K562 (cell line): ENCODE results near the gene GON4L. TPM values are rescaled to one million over a fixed set of nuclear protein-coding genes. Genes with fewer than 3 reads are reported as not detected.

ENCODE experiments used
- ATAC-seq: fragments of 200-7000 bp; cut with Tn5 transposase; 3 replicates; pipeline ENCODE4 v1.9.1; 2020; ENCODE audit warnings: moderate library complexity
- BruUV-seq: library from RNA; stranded (reverse); fragments of 400-500 nt; replicated peaks from 2 replicates; lab custom pipeline; 2021; lab: Mats Ljungman, UMichigan
- CTCF ChIA-PET: fragments of 300-600 bp; formaldehyde crosslinking; extraction: SDS; loops from one replicate; lab custom pipeline; 2021; ENCODE audit warnings: low intra/inter-chr PET ratio; lab: Yijun Ruan, JAX
- POLR2A ChIA-PET: fragments of 300-600, 350-650 bp; sonication (Branson Sonifier 250); formaldehyde crosslinking; extraction: SDS; loops from one replicate; lab custom pipeline; 2021; ENCODE audit warnings: antibody characterized with exemption, inconsistent platforms; lab: Yijun Ruan, JAX
- DNase-seq, 4 experiments: peaks; one replicate each; pipeline versions ENCODE4 v3.0.0 to v3.0.0-alpha.2; 2011 to 2018; ENCODE audit warnings: low spot score in 3 of 4, mixed read lengths in 3 of 4; ENCODE audit errors: extremely low read depth in 1 of 4
- FAIRE-seq: peaks from 2 replicates; lab custom pipeline; 2011; peaks lifted over from hg19 to GRCh38; lab: Jason Lieb, UNC
- H2AFZ ChIP-seq: 2 replicates; pipeline ENCODE4 v1.6.0; 2011; ENCODE audit warnings: low read depth, low read length, control low read depth, inconsistent platforms
- H3K27ac ChIP-seq: fragments of 200-600 bp; 3 replicates; pipeline ENCODE4 v1.8.0; 2011; ENCODE audit warnings: low read depth, mild to moderate bottlenecking, control low read depth, inconsistent platforms, low read length, moderate library complexity, mixed read lengths; ENCODE audit errors: extremely low read depth
- H3K27me3 ChIP-seq, 2 experiments: fragments of 300-600 bp in 1 of 2; 2 replicates in 1 of 2; 3 replicates in 1 of 2; pipeline versions ENCODE4 v1.6.0 to v1.8.0; 2011; ENCODE audit warnings: inconsistent platforms in 2 of 2, low read length in 2 of 2, mild to moderate bottlenecking in 1 of 2, mixed read lengths in 1 of 2, moderate library complexity in 1 of 2; ENCODE audit not compliant: control insufficient read depth in 2 of 2, insufficient read depth in 2 of 2
- H3K36me3 ChIP-seq: fragments of 300-600 bp; 3 replicates; pipeline ENCODE4 v1.8.0; 2011; ENCODE audit warnings: mild to moderate bottlenecking, low read length, inconsistent platforms; ENCODE audit not compliant: control insufficient read depth, insufficient read depth
- H3K4me1 ChIP-seq, 2 experiments: fragments of 200-600 bp in 1 of 2; replicated peaks in 1 of 2; 2 replicates in 1 of 2; 3 replicates in 1 of 2; pipeline versions ENCODE4 v1.5.1 to v1.8.0; 2011; ENCODE audit warnings: inconsistent platforms in 2 of 2, low read length in 2 of 2, mild to moderate bottlenecking in 1 of 2, mixed read lengths in 1 of 2, moderate library complexity in 1 of 2; ENCODE audit not compliant: control insufficient read depth in 2 of 2, insufficient read depth in 2 of 2
- H3K4me2 ChIP-seq: 2 replicates; pipeline ENCODE4 v1.6.1; 2011; ENCODE audit warnings: low read length, control low read depth, inconsistent platforms, mixed read lengths; ENCODE audit not compliant: insufficient read depth
- H3K4me3 ChIP-seq: fragments of 200-600 bp; sonication (generic), shearing (Covaris generic); 2 replicates; pipeline ENCODE4 v1.5.1; 2016; ENCODE audit warnings: control low read depth, inconsistent platforms
- H3K79me2 ChIP-seq: fragments of 200-600 bp; 3 replicates; pipeline ENCODE4 v1.8.0; 2011; ENCODE audit warnings: low read length, inconsistent platforms; ENCODE audit not compliant: control insufficient read depth, insufficient read depth
- H3K9ac ChIP-seq, 2 experiments: 2 replicates each; pipeline versions ENCODE4 v1.6.0 to v1.6.1; 2011; ENCODE audit warnings: low read depth in 2 of 2, low read length in 2 of 2, control low read depth in 1 of 2, inconsistent platforms in 1 of 2, mild to moderate bottlenecking in 1 of 2, mixed read lengths in 1 of 2; ENCODE audit not compliant: insufficient read depth in 1 of 2
- H3K9me1 ChIP-seq: one replicate; pipeline ENCODE4 v1.6.0; 2011; ENCODE audit warnings: inconsistent platforms, mild to moderate bottlenecking, low read length, moderate library complexity; ENCODE audit not compliant: control insufficient read depth, insufficient read depth
- H3K9me3 ChIP-seq: replicated peaks from 2 replicates; pipeline ENCODE4 v1.5.1; 2011; ENCODE audit warnings: low read depth, low read length, inconsistent platforms; ENCODE audit not compliant: control insufficient read depth, insufficient read depth
- H4K20me1 ChIP-seq: replicated peaks from 2 replicates; pipeline ENCODE4 v1.6.1; 2011; ENCODE audit warnings: low read length, inconsistent platforms, mixed read lengths; ENCODE audit not compliant: control insufficient read depth, insufficient read depth
- SIX5 ChIP-seq, 2 experiments: IDR thresholded peaks; 2 replicates each; pipeline ENCODE4 v1.6.1; 2011; ENCODE audit warnings: low read length in 2 of 2, borderline replicate concordance in 1 of 2, low read depth in 1 of 2, mild to moderate bottlenecking in 1 of 2, moderate library complexity in 1 of 2; ENCODE audit not compliant: insufficient read depth in 1 of 2
- WGBS: fragments of 100-300 bp; shearing (Covaris generic); methylation state at CpG from one replicate; pipeline ENCODE4 v1.1.6; 2016; ENCODE audit warnings: low coverage, mixed read lengths; ENCODE audit not compliant: insufficient coverage; ENCODE audit errors: missing lambda C conversion rate; 5-methylcytosine and 5-hydroxymethylcytosine counted together
- in situ Hi-C: fragments of 300-500 bp; cut with MboI; formaldehyde crosslinking; loops from 4 replicates; pipeline ENCODE4 v1.15.0; 2018; ENCODE audit warnings: inconsistent platforms, mixed read lengths
- intact Hi-C: fragments of 100-400 bp; cut with micrococcal nuclease; formaldehyde crosslinking; loops from 2 replicates; pipeline ENCODE4 v1.14.2; 2022
- polyA plus RNA-seq, 8 experiments: library from polyadenylated mRNA; depleted of rRNA in 4 of 8; stranded (reverse) in 5 of 8; unstranded in 3 of 8; fragments of >200 nt; fragmentation: Nextera tagmentation in 2 of 8; fragmentation: Illumina TruSeq in 1 of 8; extraction: Ambion mirVana in 2 of 8; extraction: Trizol in 1 of 8; gene quantifications; 2 replicates each; pipeline versions ENCODE4 v1.2.1 to v1.2.3, GENCODE V29; 2011 to 2014; ENCODE audit warnings: inconsistent platforms in 1 of 8, missing spikeins in 1 of 8
- total RNA-seq, 7 experiments: library from RNA; depleted of rRNA in 6 of 7; stranded (reverse); fragments of >200 nt in 6 of 7; fragmentation: Illumina TruSeq in 2 of 7; extraction: Trizol in 2 of 7; gene quantifications; 2 replicates each; pipeline versions ENCODE4 v1.2.1 to v1.2.3, GENCODE V29; 2011 to 2021; ENCODE audit warnings: low replicate concordance in 1 of 7
- TF ChIP-seq, protein P1 (sequence below), 2 experiments: fragments of 450-650 bp; IDR thresholded peaks; 2 replicates each; pipeline ENCODE4 v1.6.1; 2018; ENCODE audit warnings: mild to moderate bottlenecking in 2 of 2, low read depth in 1 of 2; ENCODE audit not compliant: partially characterized antibody in 2 of 2
- TF ChIP-seq, protein P2 (sequence below): IDR thresholded peaks from 2 replicates; pipeline ENCODE4 v1.6.1; 2011; ENCODE audit warnings: borderline replicate concordance, low read depth, mild to moderate bottlenecking, moderate library complexity, low read length; ENCODE audit not compliant: insufficient read depth, poor library complexity, severe bottlenecking

Gene GON4L
- total and polyA plus RNA-seq, 9 of the 15 experiments (the other 6 are each of a cell fraction or from before 2014, with no cell fraction given) = 20.2 to 47.4 (median 33.6) TPM

DNA sequence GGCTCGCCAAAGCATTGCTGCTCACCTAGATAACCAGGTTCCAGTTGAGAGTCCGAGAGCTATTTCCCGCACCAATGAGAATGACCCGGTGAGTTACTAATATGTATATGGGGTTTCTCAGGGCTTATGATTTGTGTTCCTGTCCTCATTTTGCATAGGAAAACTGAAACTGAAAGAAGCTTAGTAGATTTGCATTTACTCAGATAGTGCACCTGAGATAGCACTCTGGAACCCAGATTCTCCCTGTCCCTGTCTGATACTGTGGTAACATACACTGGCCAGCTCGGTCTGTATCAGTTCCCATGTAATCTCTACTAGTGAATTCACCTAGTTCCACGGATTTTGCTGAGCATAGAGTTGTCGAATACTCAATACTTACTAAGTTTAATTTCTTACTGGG lies 140.0 kb downstream of the GON4L start:
- intact Hi-C loops = no loop called here
- CTCF ChIA-PET = no interaction called here
- H2AFZ ChIP-seq = no peak overlapping the region
- BruUV-seq = no TSS peak
- DNase-seq (no peak), FAIRE-seq (no peak), ATAC-seq (no peak)
- TF ChIP-seq, protein P1, sequence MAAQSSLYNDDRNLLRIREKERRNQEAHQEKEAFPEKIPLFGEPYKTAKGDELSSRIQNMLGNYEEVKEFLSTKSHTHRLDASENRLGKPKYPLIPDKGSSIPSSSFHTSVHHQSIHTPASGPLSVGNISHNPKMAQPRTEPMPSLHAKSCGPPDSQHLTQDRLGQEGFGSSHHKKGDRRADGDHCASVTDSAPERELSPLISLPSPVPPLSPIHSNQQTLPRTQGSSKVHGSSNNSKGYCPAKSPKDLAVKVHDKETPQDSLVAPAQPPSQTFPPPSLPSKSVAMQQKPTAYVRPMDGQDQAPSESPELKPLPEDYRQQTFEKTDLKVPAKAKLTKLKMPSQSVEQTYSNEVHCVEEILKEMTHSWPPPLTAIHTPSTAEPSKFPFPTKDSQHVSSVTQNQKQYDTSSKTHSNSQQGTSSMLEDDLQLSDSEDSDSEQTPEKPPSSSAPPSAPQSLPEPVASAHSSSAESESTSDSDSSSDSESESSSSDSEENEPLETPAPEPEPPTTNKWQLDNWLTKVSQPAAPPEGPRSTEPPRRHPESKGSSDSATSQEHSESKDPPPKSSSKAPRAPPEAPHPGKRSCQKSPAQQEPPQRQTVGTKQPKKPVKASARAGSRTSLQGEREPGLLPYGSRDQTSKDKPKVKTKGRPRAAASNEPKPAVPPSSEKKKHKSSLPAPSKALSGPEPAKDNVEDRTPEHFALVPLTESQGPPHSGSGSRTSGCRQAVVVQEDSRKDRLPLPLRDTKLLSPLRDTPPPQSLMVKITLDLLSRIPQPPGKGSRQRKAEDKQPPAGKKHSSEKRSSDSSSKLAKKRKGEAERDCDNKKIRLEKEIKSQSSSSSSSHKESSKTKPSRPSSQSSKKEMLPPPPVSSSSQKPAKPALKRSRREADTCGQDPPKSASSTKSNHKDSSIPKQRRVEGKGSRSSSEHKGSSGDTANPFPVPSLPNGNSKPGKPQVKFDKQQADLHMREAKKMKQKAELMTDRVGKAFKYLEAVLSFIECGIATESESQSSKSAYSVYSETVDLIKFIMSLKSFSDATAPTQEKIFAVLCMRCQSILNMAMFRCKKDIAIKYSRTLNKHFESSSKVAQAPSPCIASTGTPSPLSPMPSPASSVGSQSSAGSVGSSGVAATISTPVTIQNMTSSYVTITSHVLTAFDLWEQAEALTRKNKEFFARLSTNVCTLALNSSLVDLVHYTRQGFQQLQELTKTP (IDR thresholded peaks at IDR 0.05; ENCODE audit: low read depth in 1 of 2, partially characterized antibody in 2 of 2) = no peak
- TF ChIP-seq SIX5 (IDR thresholded peaks at IDR 0.05; ENCODE audit: borderline replicate concordance in 1 of 2, insufficient read depth in 1 of 2, low read depth in 1 of 2, low read length in 2 of 2) = no peak
- TF ChIP-seq, protein P2, sequence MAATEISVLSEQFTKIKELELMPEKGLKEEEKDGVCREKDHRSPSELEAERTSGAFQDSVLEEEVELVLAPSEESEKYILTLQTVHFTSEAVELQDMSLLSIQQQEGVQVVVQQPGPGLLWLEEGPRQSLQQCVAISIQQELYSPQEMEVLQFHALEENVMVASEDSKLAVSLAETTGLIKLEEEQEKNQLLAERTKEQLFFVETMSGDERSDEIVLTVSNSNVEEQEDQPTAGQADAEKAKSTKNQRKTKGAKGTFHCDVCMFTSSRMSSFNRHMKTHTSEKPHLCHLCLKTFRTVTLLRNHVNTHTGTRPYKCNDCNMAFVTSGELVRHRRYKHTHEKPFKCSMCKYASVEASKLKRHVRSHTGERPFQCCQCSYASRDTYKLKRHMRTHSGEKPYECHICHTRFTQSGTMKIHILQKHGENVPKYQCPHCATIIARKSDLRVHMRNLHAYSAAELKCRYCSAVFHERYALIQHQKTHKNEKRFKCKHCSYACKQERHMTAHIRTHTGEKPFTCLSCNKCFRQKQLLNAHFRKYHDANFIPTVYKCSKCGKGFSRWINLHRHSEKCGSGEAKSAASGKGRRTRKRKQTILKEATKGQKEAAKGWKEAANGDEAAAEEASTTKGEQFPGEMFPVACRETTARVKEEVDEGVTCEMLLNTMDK = no peak
- H3K4me3 ChIP-seq = no peak overlapping the region
- no peaks in the 10 kb centered on the region for H3K9me1 ChIP-seq
- no peak overlapping the region for H3K9ac ChIP-seq
- WGBS = 89% methylated on average over 7 of the region's 7 CpGs
- H3K36me3 ChIP-seq = peaks cover 84% of the 10 kb centered on the region
- no peaks in the 10 kb centered on the region for H3K4me1 ChIP-seq
- H3K27ac ChIP-seq = no peak overlapping the region
- H3K79me2 ChIP-seq = peaks cover 43% of the 10 kb centered on the region
- H3K9me3 ChIP-seq = no peaks in the 10 kb centered on the region
- POLR2A ChIA-PET = interaction anchor here (0.6 to 1.5 kb wide), 2 partner anchors 9 to 40 kb away, joined by 3 read pairs; no protein-coding TSS in a partner anchor
- in situ Hi-C loops = no loop called here
- no peaks in the 10 kb centered on the region for H4K20me1 ChIP-seq
- no peaks in the 10 kb centered on the region for H3K27me3 ChIP-seq
- H3K4me2 ChIP-seq = no peak overlapping the region
